Ascending aorta (tissue), 2 donors: ENCODE data around the gene TCTN1. TPM values are rescaled to one million over a fixed set of nuclear protein-coding genes. Genes with fewer than 3 reads are reported as not detected.

Experiments used
- DNase-seq, 2 donors: peaks; one replicate each; pipeline ENCODE4 v3.0.0-alpha.2; 2019; ENCODE audit warnings: low spot score in 2 of 2
- H3K27ac ChIP-seq, 2 donors: fragments of 200-600 bp; sonication (generic); one replicate each; pipeline ENCODE4 v1.5.1; 2016 to 2017; ENCODE audit warnings: mild to moderate bottlenecking in 1 of 2
- H3K27me3 ChIP-seq: fragments of 200-600 bp; sonication (generic); one replicate; pipeline ENCODE4 v1.5.1; 2017
- H3K36me3 ChIP-seq, 2 donors: fragments of 200-600 bp; sonication (generic); one replicate each; pipeline ENCODE4 v1.5.1; 2016
- H3K4me1 ChIP-seq, 2 donors: fragments of 200-600 bp; sonication (generic); one replicate each; pipeline ENCODE4 v1.5.1; 2016 to 2017; ENCODE audit warnings: mild to moderate bottlenecking in 1 of 2
- H3K4me3 ChIP-seq, 2 donors: fragments of 200-600 bp; sonication (generic); one replicate each; pipeline ENCODE4 v1.5.1; 2016 to 2017; ENCODE audit warnings: mild to moderate bottlenecking in 1 of 2
- H3K9me3 ChIP-seq, 2 donors: fragments of 200-600 bp; sonication (generic); one replicate each; pipeline ENCODE4 v1.5.1; 2016
- CTCF ChIP-seq, 3 experiments: fragments of 200-600 bp in 2 of 3; fragments of 450-650 bp in 1 of 3; sonication (generic) in 2 of 3; IDR thresholded peaks; one replicate each; pipeline ENCODE4 v1.5.1; 2016 to 2019; ENCODE audit warnings: antibody characterized with exemption in 3 of 3, mild to moderate bottlenecking in 1 of 3, moderate library complexity in 1 of 3
- intact Hi-C: fragments of 100-400 bp; cut with DNase I; formaldehyde crosslinking; loops from one replicate; pipeline ENCODE4 v1.15.1; 2023
- total RNA-seq: library from RNA; depleted of rRNA; stranded (reverse); fragments of >200 nt; gene quantifications from one replicate; pipeline ENCODE4 v1.1.0, GENCODE V29; 2016

Gene TCTN1
- total RNA-seq, 1 donor from 2014 or later, result 28.4 TPM

DNA sequence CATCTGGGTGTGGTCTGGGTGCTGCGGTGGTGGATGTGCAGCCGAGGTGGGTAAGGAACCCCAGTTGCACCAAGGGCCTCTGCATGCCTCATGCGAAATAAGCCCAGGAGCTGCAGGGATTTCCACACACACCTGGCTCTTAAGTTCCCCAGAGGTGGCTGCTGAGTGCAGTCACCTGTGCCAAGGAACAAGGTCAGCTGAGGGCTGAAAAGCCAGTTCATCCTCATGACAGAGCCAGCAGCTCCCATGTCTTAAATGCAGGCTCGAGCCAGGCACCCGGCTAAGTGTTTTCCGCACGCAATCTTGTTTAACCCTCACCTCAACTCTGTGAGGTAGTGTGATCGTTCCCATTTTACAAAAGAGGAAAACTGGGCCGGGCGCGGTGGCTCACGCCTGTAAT is 65.3 kb downstream of the TCTN1 start:
- no peaks in the 10 kb centered on the region for H3K27me3 ChIP-seq
- no peak overlapping the region for H3K4me3 ChIP-seq
- no peaks in the 10 kb centered on the region for H3K4me1 ChIP-seq
- no peak for TF ChIP-seq CTCF (IDR thresholded peaks at IDR 0.05)
- no peak for DNase-seq
- peaks cover 0 to 6% of the 10 kb centered on the region in 2 donors for H3K9me3 ChIP-seq
- H3K27ac ChIP-seq, result no peak overlapping the region
- no peaks in the 10 kb centered on the region for H3K36me3 ChIP-seq
- intact Hi-C loops, result no loop called here

DNA sequence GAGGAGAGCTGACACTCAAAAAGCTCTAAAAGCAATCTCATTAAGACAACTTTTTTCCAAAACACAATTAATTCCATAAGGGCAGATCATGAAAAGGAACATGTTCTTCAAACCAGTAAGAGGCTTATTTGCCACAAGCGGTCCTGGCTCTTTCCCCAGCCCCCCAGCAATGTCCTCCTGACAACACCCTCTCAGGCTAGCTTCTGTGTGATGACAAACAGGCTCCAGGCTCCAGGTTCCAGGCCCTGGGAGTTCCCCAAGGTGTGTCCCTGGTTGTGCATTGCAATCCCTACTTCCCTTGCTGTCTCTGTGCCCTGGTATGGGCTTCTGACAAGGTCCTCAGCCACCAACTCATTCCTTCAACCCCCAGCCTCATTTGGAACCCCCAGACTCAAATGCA is 66.1 kb downstream of the TCTN1 start:
- Histone ChIP-seq H3K27ac (no peak overlapping the region), H3K9me3 (peaks cover 0 to 4% of the 10 kb centered on the region in 2 donors), H3K4me3 (no peak overlapping the region), H3K4me1 (no peaks in the 10 kb centered on the region), H3K27me3 (no peaks in the 10 kb centered on the region), H3K36me3 (no peaks in the 10 kb centered on the region)
- intact Hi-C loops, result loop anchor here (10.0 kb wide), 1 partner anchor 205 kb away; no protein-coding TSS in a partner anchor
- no peak for TF ChIP-seq CTCF (IDR thresholded peaks at IDR 0.05)
- no peak for DNase-seq

DNA sequence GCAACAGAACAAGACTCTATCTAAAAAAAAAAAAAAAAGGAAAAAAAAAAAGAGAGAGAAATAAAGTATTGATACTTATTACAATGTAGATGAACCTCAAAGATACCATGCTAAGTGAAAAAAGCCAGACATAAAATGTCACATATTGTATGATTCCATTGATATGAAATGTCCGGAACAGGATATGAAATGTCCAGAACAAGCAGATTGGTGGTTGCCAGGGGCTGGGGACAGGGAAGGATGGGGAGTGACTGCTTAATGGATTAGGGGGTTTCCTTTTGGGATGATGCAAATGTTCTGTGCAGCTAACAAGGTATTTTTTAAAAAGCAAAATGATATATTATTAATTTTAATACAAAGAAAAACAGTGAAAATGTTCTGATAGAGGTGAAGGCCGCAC is 70.0 kb downstream of the TCTN1 start:
- no peaks in the 10 kb centered on the region for H3K9me3 ChIP-seq
- intact Hi-C loops, result loop anchor here (10.0 kb wide), 1 partner anchor 201 kb away; no protein-coding TSS in a partner anchor
- no peaks in the 10 kb centered on the region for H3K36me3 ChIP-seq

DNA sequence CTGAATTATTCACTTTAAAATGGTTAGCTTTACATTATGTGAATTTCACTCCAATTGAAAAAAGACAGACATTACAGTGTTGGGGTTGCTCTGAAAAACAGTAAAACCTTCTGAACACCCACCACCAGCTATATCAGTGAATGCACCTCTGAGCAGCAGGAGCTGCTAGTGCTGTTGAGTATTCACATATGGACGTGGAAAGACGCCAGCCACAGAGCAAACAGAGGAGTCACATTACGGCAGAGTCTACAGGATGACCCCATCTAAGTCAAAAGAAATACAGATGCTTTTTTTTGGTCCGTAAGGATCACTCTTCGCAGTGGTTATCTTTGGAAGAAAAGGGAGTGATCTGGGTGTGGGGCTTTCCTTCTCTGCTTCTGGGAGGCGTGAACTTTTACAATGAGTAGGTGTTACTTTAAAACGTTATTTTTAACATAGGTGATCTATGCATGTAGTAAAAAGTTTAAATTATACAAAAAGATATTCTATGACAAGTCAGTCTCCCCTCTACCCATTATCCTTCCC is 70.4 kb downstream of the TCTN1 start:
- no peak for TF ChIP-seq CTCF (IDR thresholded peaks at IDR 0.05)
- H3K4me3 ChIP-seq, result no peak overlapping the region
- DNase-seq, result no peak
- intact Hi-C loops, result loop anchor here (10.0 kb wide), 1 partner anchor 200 kb away; no protein-coding TSS in a partner anchor
- no peaks in the 10 kb centered on the region for H3K9me3 ChIP-seq
- no peaks in the 10 kb centered on the region for H3K27me3 ChIP-seq
- H3K27ac ChIP-seq, result no peak overlapping the region
- no peaks in the 10 kb centered on the region for H3K36me3 ChIP-seq
- H3K4me1 ChIP-seq, result peaks cover 0 to 6% of the 10 kb centered on the region in 2 donors

More for the DNA sequence above, 70.0 kb downstream of the TCTN1 start:
- TF ChIP-seq CTCF (IDR thresholded peaks at IDR 0.05), result no peak
- H3K4me3 ChIP-seq, result no peak overlapping the region
- DNase-seq, result no peak
- H3K27me3 ChIP-seq, result no peaks in the 10 kb centered on the region
- peaks cover 0 to 4% of the 10 kb centered on the region in 2 donors for H3K4me1 ChIP-seq
- H3K27ac ChIP-seq, result no peak overlapping the region

DNA sequence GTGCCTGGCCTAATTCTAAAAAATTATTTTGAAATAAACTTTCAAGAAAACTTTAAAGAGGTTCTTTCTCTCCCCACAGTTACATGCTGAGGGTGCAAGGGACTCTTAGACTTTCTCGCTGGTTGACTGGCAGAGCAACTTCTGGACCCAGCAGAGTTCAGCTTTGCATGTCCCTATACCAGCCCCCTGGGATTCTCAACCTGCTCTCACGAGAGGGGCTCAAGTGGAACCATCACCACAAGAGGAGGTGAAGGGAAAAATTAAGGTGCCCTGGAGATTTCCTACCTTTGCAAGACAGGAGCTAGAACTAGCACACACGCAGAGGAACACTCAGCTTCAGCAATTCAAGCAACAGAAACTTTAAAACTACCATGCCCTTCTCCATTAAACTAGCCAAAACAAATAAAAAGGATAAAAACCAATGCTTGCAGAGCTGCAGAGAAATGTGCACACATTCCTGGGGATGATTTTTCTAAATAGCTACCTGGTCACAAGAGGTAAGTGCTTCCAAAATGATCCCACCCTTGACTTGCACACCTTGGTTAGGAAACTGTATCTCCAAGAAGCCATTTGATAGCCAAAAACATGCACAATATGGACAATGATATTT is 72.5 kb downstream of the TCTN1 start:
- intact Hi-C loops, result loop anchor here (10.0 kb wide), 1 partner anchor 198 kb away; no protein-coding TSS in a partner anchor
- TF ChIP-seq CTCF (IDR thresholded peaks at IDR 0.05), result no peak
- Histone ChIP-seq H3K27me3 (no peaks in the 10 kb centered on the region), H3K36me3 (no peaks in the 10 kb centered on the region), H3K9me3 (no peaks in the 10 kb centered on the region), H3K4me3 (no peak overlapping the region), H3K4me1 (peaks cover 0 to 12% of the 10 kb centered on the region in 2 donors), H3K27ac (no peak overlapping the region)
- DNase-seq, result no peak
